GM12878 (cell line): ENCODE results near the gene AKAP1. TPM values are rescaled to one million over a fixed set of nuclear protein-coding genes. Genes with fewer than 3 reads are reported as not detected.

Experiments used
- ATAC-seq: fragments of 200-7000 bp; cut with Tn5 transposase; 3 replicates; pipeline ENCODE4 v1.9.1; 2020; ENCODE audit warnings: mild to moderate bottlenecking, moderate library complexity
- BruUV-seq: library from RNA; stranded (reverse); fragments of 400-500 nt; replicated peaks from 2 replicates; lab custom pipeline; 2021; lab: Mats Ljungman, UMichigan
- CTCF ChIA-PET: fragments of 300-600 bp; sonication (Branson Sonifier 250); formaldehyde crosslinking; extraction: SDS; loops from one replicate; lab custom pipeline; 2021; ENCODE audit warnings: inconsistent platforms; lab: Yijun Ruan, JAX
- POLR2A ChIA-PET: fragments of 350-600 bp; formaldehyde crosslinking; extraction: SDS; loops from one replicate; lab custom pipeline; 2021; ENCODE audit warnings: inconsistent platforms; lab: Charles Lee
- RAD21 ChIA-PET: fragments of 300-600 bp; sonication (Branson Sonifier 250); formaldehyde crosslinking; loops from one replicate; lab custom pipeline; 2023; ENCODE audit warnings: antibody characterized with exemption; ENCODE audit not compliant: unreplicated experiment; lab: Charles Lee
- SMC1A ChIA-PET: fragments of 300-600 bp; sonication (Branson Sonifier 250); formaldehyde crosslinking; loops from one replicate; lab custom pipeline; 2023; ENCODE audit not compliant: unreplicated experiment, uncharacterized antibody; lab: Charles Lee
- DNase-seq: peaks from one replicate; pipeline ENCODE4 v3.0.0-alpha.2; 2011; ENCODE audit warnings: low read depth, low spot score
- FAIRE-seq: peaks from 3 replicates; lab custom pipeline; 2011; peaks lifted over from hg19 to GRCh38; lab: Jason Lieb, UNC
- H2AFZ ChIP-seq: 2 replicates; pipeline ENCODE4 v1.6.0; 2011; ENCODE audit warnings: low read depth, low read length, control low read depth; ENCODE audit not compliant: control insufficient read depth
- H3K27ac ChIP-seq: 2 replicates; pipeline ENCODE4 v1.5.1; 2011; ENCODE audit warnings: control low read depth; ENCODE audit not compliant: control insufficient read depth, insufficient read depth
- H3K27me3 ChIP-seq, 2 experiments: replicated peaks in 1 of 2; 2 replicates each; pipeline versions ENCODE4 v1.6.0 to v1.6.1; 2011; ENCODE audit warnings: low read length in 1 of 2; ENCODE audit not compliant: control insufficient read depth in 2 of 2, insufficient read depth in 2 of 2
- H3K36me3 ChIP-seq, 2 experiments: 2 replicates each; pipeline ENCODE4 v1.5.1; 2011; ENCODE audit warnings: low read length in 1 of 2; ENCODE audit not compliant: control insufficient read depth in 2 of 2, insufficient read depth in 2 of 2
- H3K4me1 ChIP-seq: 2 replicates; pipeline ENCODE4 v1.6.1; 2011; ENCODE audit warnings: mild to moderate bottlenecking, low read length, moderate library complexity, mixed read lengths; ENCODE audit not compliant: control insufficient read depth, insufficient read depth
- H3K4me2 ChIP-seq: 2 replicates; pipeline ENCODE4 v1.6.0; 2011; ENCODE audit warnings: control low read depth; ENCODE audit not compliant: control insufficient read depth, insufficient read depth
- H3K4me3 ChIP-seq: fragments of 200-600 bp; sonication (generic); 2 replicates; pipeline ENCODE4 v1.5.1; 2016
- H3K79me2 ChIP-seq: 2 replicates; pipeline ENCODE4 v1.6.0; 2011; ENCODE audit warnings: low read length; ENCODE audit not compliant: control insufficient read depth, insufficient read depth
- H3K9ac ChIP-seq: 2 replicates; pipeline ENCODE4 v1.8.0; 2011; ENCODE audit warnings: low read length, control low read depth, mixed read lengths; ENCODE audit not compliant: control insufficient read depth, insufficient read depth
- H3K9me3 ChIP-seq: replicated peaks from 3 replicates; pipeline ENCODE4 v1.5.1; 2011; ENCODE audit warnings: mild to moderate bottlenecking, low read length; ENCODE audit not compliant: control insufficient read depth, insufficient read depth
- H4K20me1 ChIP-seq: 2 replicates; pipeline ENCODE4 v1.6.0; 2011; ENCODE audit not compliant: control insufficient read depth, insufficient read depth
- CHD1 ChIP-seq: IDR thresholded peaks from 2 replicates; pipeline ENCODE4 v1.6.1; 2012; ENCODE audit warnings: low read depth, low read length, improper control_type of control experiment
- ESRRA ChIP-seq: IDR thresholded peaks from 2 replicates; pipeline ENCODE4 v1.6.1; 2012; ENCODE audit warnings: mild to moderate bottlenecking, low read length, improper control_type of control experiment
- FOXK2 ChIP-seq: fragments of 450-650 bp; IDR thresholded peaks from 2 replicates; pipeline ENCODE4 v1.6.1; 2017; ENCODE audit warnings: mild to moderate bottlenecking, moderate library complexity
- NR2C2 ChIP-seq: IDR thresholded peaks from 2 replicates; pipeline ENCODE4 v1.6.1; 2011; ENCODE audit warnings: borderline replicate concordance, low read depth; ENCODE audit not compliant: control insufficient read depth, insufficient read length
- NR2F1 ChIP-seq: fragments of 450-650 bp; conservative IDR thresholded peaks from 2 replicates; pipeline ENCODE4 v1.6.1; 2017; ENCODE audit warnings: mild to moderate bottlenecking
- STAT3 ChIP-seq: IDR thresholded peaks from 2 replicates; pipeline ENCODE4 v1.6.1; 2011; ENCODE audit warnings: low read depth, low read length, improper control_type of control experiment
- TAF1 ChIP-seq: IDR thresholded peaks from 2 replicates; pipeline ENCODE4 v1.6.1; 2011; ENCODE audit warnings: mild to moderate bottlenecking, low read depth, low read length, borderline replicate concordance
- TARDBP ChIP-seq: IDR thresholded peaks from 2 replicates; pipeline ENCODE4 v1.6.1; 2016; ENCODE audit warnings: borderline replicate concordance
- WRNIP1 ChIP-seq: IDR thresholded peaks from 2 replicates; pipeline ENCODE4 v1.6.1; 2011; ENCODE audit warnings: low read depth, low read length, improper control_type of control experiment, borderline replicate concordance
- YBX1 ChIP-seq: fragments of 450-650 bp; IDR thresholded peaks from 2 replicates; pipeline ENCODE4 v1.6.1; 2016; ENCODE audit warnings: antibody characterized with exemption
- WGBS: methylation state at CpG from one replicate; pipeline ENCODE4 v1.1.6; 2016; ENCODE audit warnings: low lambda C conversion rate; ENCODE audit not compliant: insufficient replicate concordance, insufficient coverage; ENCODE audit errors: missing lambda C conversion rate; 5-methylcytosine and 5-hydroxymethylcytosine counted together
- in situ Hi-C: fragments of 300-500 bp; cut with MboI; formaldehyde crosslinking; loops from 9 replicates; pipeline ENCODE4 v1.14.3; 2018; ENCODE audit warnings: mixed read lengths
- intact Hi-C: fragments of 100-400 bp; cut with micrococcal nuclease; formaldehyde crosslinking; loops from one replicate; pipeline ENCODE4 v1.14.2; 2022; ENCODE audit not compliant: unreplicated experiment
- polyA plus RNA-seq, 11 experiments: library from polyadenylated mRNA; depleted of rRNA in 4 of 11; unstranded in 6 of 11; stranded (reverse) in 5 of 11; fragments of >200 nt; fragmentation: Nextera tagmentation in 4 of 11; fragmentation: Illumina TruSeq in 1 of 11; extraction: Ambion mirVana in 4 of 11; extraction: Trizol in 1 of 11; gene quantifications; 1 replicate in 1 of 11; 2 replicates in 10 of 11; pipeline versions ENCODE4 v1.2.1 to v1.2.3, GENCODE V29; 2011 to 2016; ENCODE audit warnings: inconsistent platforms in 2 of 11, missing spikeins in 2 of 11, low read depth in 1 of 11
- total RNA-seq, 4 experiments: library from RNA; depleted of rRNA in 3 of 4; stranded (reverse); fragments of >200 nt in 3 of 4; fragmentation: Illumina TruSeq in 1 of 4; extraction: Trizol in 1 of 4; gene quantifications; 2 replicates each; pipeline versions ENCODE4 v1.2.1 to v1.2.3, GENCODE V29; 2013 to 2021
- TF ChIP-seq, protein P1 (sequence below): IDR thresholded peaks from 2 replicates; pipeline ENCODE4 v1.6.1; 2011; ENCODE audit warnings: low read depth, mild to moderate bottlenecking, low read length, moderate library complexity, borderline replicate concordance; ENCODE audit errors: extremely low read depth
- TF ChIP-seq, protein P2 (sequence below): fragments of 450-650 bp; IDR thresholded peaks from 2 replicates; pipeline ENCODE4 v1.6.1; 2017; ENCODE audit warnings: mild to moderate bottlenecking, low read depth, inconsistent platforms; ENCODE audit not compliant: poor library complexity, severe bottlenecking
- TF ChIP-seq, protein P3 (sequence below): fragments of 450-650 bp; IDR thresholded peaks from 2 replicates; pipeline ENCODE4 v1.6.1; 2017; ENCODE audit warnings: low read depth, mild to moderate bottlenecking, moderate library complexity
- TF ChIP-seq, protein P4 (sequence below): IDR thresholded peaks from 2 replicates; pipeline ENCODE4 v1.6.1; 2011; ENCODE audit warnings: borderline replicate concordance, low read depth, mild to moderate bottlenecking, moderate library complexity, mixed read lengths, low read length; ENCODE audit not compliant: insufficient read depth; ENCODE audit errors: extremely low read length

The AKAP1 gene
- total and polyA plus RNA-seq, 10 of the 15 experiments (the other 5 are each of a cell fraction or from before 2014, with no cell fraction given) = 11.9 to 50.5 (median 38.1) TPM

DNA sequence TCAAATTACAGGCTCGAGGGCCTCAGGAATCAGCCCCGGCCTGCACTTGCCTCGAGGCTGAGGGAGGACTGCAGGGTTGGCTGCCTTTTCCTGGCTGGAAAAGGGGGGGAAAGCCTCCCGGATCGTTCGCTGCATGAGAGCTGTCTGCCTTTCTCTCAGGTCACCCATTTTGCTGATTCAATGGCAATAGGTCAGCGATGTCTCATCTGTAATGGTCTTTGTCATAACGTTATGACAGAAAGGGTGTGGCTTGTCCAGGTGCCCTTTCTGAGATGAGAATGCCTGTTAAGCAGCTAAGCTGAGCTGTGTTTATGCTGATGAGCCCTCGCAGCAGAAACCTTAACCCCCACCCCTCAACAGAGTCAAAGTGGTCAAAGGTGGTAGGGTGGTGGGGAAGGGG, 81.8 kb downstream of the AKAP1 start:
- no peak for FAIRE-seq
- Histone ChIP-seq H3K27me3 (no peaks in the 10 kb centered on the region), H3K4me2 (no peak overlapping the region), H3K9ac (no peak overlapping the region), H3K79me2 (no peaks in the 10 kb centered on the region), H3K4me1 (no peaks in the 10 kb centered on the region), H2AFZ (no peak overlapping the region), H3K36me3 (no peaks in the 10 kb centered on the region), H3K4me3 (no peak overlapping the region), H4K20me1 (no peaks in the 10 kb centered on the region), H3K27ac (no peak overlapping the region), H3K9me3 (peaks cover 2% of the 10 kb centered on the region; the same call in 2 of the 3 replicates)
- ChIA-PET CTCF (no interaction called here), POLR2A (no interaction called here), SMC1A (interaction anchor here (1.1 kb wide), 1 partner anchor 41 kb away, joined by 4 read pairs; no protein-coding TSS in a partner anchor), RAD21 (no interaction called here)
- in situ Hi-C loops = no loop called here
- intact Hi-C loops = no loop called here
- no peak for ATAC-seq
- 40% methylated on average over 9 of the region's 9 CpGs for WGBS
- DNase-seq = no peak
- no peak for TF ChIP-seq CHD1
- no peak for TF ChIP-seq TARDBP
- TF ChIP-seq, protein P1, sequence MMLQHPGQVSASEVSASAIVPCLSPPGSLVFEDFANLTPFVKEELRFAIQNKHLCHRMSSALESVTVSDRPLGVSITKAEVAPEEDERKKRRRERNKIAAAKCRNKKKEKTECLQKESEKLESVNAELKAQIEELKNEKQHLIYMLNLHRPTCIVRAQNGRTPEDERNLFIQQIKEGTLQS = no peak
- no peak for TF ChIP-seq NR2C2
- no peak for TF ChIP-seq WRNIP1
- no peak for TF ChIP-seq ESRRA
- no peak for TF ChIP-seq FOXK2
- TF ChIP-seq STAT3 = no peak
- TF ChIP-seq, protein P2, sequence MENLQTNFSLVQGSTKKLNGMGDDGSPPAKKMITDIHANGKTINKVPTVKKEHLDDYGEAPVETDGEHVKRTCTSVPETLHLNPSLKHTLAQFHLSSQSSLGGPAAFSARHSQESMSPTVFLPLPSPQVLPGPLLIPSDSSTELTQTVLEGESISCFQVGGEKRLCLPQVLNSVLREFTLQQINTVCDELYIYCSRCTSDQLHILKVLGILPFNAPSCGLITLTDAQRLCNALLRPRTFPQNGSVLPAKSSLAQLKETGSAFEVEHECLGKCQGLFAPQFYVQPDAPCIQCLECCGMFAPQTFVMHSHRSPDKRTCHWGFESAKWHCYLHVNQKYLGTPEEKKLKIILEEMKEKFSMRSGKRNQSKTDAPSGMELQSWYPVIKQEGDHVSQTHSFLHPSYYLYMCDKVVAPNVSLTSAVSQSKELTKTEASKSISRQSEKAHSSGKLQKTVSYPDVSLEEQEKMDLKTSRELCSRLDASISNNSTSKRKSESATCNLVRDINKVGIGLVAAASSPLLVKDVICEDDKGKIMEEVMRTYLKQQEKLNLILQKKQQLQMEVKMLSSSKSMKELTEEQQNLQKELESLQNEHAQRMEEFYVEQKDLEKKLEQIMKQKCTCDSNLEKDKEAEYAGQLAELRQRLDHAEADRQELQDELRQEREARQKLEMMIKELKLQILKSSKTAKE = no peak
- TF ChIP-seq, protein P3, sequence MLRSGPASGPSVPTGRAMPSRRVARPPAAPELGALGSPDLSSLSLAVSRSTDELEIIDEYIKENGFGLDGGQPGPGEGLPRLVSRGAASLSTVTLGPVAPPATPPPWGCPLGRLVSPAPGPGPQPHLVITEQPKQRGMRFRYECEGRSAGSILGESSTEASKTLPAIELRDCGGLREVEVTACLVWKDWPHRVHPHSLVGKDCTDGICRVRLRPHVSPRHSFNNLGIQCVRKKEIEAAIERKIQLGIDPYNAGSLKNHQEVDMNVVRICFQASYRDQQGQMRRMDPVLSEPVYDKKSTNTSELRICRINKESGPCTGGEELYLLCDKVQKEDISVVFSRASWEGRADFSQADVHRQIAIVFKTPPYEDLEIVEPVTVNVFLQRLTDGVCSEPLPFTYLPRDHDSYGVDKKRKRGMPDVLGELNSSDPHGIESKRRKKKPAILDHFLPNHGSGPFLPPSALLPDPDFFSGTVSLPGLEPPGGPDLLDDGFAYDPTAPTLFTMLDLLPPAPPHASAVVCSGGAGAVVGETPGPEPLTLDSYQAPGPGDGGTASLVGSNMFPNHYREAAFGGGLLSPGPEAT = no peak
- TF ChIP-seq, protein P4, sequence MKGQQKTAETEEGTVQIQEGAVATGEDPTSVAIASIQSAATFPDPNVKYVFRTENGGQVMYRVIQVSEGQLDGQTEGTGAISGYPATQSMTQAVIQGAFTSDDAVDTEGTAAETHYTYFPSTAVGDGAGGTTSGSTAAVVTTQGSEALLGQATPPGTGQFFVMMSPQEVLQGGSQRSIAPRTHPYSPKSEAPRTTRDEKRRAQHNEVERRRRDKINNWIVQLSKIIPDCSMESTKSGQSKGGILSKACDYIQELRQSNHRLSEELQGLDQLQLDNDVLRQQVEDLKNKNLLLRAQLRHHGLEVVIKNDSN = no peak
- TF ChIP-seq TAF1 = no peak
- no peak for TF ChIP-seq NR2F1
- TF ChIP-seq YBX1 = no peak
- no TSS peak for BruUV-seq
